GM12874 (cell line): ENCODE data around the gene MTA2.

Experiments
- CTCF ChIP-seq: IDR thresholded peaks from 2 replicates; pipeline ENCODE4 v1.5.1; 2011; ENCODE audit warnings: low read depth, mild to moderate bottlenecking, control low read depth, low read length, moderate library complexity; ENCODE audit not compliant: insufficient read depth

The MTA2 gene

DNA sequence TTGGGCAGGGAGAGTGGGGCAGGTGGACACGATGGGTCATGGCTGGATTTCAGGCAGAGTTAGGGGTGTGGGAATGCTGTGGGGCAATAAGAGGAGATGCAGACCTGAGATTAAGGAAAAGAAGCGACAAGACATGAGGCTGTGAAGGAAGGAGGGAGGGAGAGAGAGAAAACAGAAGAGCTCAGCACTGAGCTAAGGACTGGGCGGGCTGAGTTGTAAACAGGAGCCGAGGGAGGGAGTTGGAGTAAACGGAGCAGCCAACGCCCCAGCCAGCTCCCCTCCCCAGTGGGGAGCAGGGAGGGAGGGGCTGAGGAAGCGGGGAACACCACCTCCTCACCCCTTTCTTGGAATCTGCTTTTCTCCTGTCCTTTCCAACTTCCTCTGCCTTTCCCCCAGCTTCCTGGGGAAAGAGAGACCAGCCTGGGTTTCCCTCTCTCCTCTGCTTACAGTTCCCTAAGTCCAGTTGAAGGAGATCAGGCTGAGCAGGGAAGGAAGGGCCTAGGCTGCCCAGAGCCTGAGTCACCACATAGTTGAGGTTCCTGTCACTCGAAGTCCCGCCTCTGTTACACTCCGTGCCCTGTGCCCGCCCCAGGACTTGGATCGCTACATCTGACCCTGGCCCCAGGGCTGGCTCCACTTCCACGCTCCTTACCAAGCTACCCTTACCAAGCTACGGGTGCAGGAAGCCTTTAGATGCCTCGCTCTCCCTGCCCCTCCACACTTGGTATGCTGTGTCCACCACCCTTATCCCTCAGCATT lies 48.4 kb downstream of the MTA2 start:
- no peak for TF ChIP-seq CTCF

DNA sequence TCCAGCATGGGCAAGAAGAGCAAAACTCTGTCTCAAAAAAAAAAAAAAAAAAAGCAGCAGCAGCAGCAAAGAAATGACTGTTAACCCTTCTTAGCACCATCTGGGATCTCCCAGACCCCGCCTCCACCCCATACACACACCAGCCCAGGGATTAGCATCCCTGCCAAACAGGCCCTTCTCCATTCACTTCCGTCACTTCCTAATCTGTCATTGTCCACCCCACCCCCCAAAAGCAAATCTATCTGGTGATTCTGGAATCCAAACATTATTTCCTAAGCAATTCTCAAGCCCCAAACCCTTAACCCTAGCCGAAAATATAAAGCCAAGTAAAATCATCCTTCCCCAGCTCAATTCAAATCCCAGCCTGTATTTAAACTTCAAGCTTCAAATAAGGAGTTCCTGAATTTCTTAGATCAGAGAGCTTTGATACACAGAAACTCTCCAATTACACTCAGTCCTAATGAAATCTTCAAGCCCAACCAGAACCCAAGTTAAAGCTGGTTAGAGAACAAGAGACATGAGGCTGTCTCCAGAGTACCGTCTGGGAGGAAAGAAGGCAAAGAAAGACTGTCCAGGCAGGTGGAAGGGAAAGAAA lies 49.1 kb downstream of the MTA2 start:
- TF ChIP-seq CTCF = no peak

- TF ChIP-seq CTCF = no peak
These were observed 52.9 kb downstream of the MTA2 start for GRCh38 chr11:62548545-62549335.

DNA sequence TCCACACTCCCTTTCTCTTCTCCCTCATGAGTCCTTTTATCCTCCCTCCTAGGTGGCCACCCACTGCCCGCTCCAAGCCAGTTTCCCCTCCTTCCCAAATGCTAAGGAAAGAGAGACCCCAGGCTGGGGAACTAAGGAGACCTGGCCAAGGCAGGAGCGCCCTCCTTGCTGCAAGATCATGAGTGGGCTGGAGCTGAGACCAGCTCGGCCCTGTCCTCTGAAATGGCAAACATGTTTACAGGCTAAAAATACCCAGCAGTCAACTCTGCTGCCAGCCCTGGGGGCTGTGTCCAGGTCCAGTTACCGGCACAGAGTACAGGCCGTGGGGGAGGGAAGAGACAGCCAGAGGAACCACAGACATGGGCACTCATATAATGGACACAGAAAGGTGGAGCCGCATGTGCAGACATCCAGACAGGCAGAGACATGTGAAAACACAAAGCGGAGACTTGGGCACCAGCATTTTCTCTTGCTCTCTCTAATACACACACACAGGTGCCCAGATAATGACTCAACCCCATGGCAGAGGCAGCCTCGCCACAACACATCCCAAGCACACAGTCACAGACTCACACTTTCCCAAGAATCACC lies 53.9 kb downstream of the MTA2 start:
- TF ChIP-seq CTCF = no peak

GRCh38 chr11:62546929-62547625 lies 54.6 kb downstream of the MTA2 start:
- TF ChIP-seq CTCF = no peak

DNA sequence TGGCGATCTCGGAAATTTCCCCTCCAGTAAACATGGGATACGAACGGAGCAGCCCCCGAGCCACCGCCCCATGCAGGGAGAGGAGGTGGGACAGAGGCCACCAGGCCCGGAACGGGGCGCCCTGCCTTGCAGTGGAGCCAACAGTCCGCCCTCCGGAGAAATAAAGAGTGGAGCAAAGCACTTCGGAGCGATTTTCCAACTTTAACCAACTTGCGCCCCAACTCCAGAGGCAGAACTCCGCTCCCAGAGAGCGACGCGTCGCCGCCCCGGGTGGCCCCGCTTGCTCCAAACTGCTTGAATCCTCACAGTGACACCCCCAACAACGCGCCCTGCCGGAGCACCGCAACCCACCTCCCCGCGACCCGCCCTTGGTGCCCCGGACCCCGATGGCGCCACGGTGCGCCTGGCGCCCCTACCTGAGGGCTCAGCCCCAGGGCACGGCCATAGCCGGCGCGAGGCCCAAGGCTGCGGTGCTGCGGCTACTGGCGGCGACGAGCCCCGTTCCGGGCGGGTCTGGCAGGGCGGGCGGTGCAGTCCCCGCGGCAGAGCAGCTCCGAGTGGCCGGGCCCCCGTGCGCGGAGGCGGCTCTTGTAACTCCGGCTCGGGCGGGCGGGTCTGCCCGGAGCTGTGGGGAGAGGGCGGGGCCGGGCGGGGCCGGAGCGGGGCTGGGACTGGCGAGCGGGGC lies 55.3 kb downstream of the MTA2 start, which contains the start of gene AHNAK:
Gene AHNAK, minus strand, starts transcription at position 563 of the 685 bp plus-strand sequence. CDS start 10,708 bp downstream, outside the sequence.
- TF ChIP-seq CTCF = no peak
